ENCODE data around the gene GPD1.

DNA sequence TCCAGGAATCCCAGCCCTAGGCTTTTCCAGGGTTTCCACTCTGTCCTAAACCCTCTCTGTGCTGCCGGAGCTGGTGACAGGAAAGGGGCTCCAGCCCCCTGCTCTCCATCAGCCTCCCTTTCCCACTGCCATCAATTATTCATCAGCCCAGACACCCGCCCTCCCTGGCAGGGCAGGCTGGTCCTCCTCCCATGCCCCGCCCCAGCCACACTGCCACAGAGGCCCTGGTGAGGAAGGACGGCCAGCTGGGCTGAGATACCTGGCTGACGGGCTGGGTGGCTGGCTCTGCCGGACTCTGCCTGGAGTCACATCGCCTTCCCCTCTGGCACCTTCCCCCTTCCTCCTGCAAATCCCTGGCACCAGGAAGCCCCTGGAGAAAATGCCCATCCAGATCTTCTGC is 30.6 kb upstream of the GPD1 start:
- TF ChIP-seq, protein P1, sequence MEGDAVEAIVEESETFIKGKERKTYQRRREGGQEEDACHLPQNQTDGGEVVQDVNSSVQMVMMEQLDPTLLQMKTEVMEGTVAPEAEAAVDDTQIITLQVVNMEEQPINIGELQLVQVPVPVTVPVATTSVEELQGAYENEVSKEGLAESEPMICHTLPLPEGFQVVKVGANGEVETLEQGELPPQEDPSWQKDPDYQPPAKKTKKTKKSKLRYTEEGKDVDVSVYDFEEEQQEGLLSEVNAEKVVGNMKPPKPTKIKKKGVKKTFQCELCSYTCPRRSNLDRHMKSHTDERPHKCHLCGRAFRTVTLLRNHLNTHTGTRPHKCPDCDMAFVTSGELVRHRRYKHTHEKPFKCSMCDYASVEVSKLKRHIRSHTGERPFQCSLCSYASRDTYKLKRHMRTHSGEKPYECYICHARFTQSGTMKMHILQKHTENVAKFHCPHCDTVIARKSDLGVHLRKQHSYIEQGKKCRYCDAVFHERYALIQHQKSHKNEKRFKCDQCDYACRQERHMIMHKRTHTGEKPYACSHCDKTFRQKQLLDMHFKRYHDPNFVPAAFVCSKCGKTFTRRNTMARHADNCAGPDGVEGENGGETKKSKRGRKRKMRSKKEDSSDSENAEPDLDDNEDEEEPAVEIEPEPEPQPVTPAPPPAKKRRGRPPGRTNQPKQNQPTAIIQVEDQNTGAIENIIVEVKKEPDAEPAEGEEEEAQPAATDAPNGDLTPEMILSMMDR (IDR thresholded peaks at IDR 0.05), result no peak
- TF ChIP-seq POLR2A (IDR thresholded peaks at IDR 0.05), result no peak
- TF ChIP-seq POLR2AphosphoS5 (IDR thresholded peaks at IDR 0.05), result no peak
